LNCaP clone FGC (cell line): Measurements from ENCODE around the gene KRTAP10-8.
"Not testable (repeated sequence)": the region's sequence is repeated elsewhere in the genome, so short reads cannot be mapped to it uniquely, and the experiment has no call there.

ENCODE experiments used
- DNase-seq: peaks from one replicate; pipeline ENCODE4 v3.0.0-alpha.2; 2011; ENCODE audit warnings: low read depth
- H3K4me3 ChIP-seq: 2 replicates; pipeline ENCODE4 v1.5.1; 2011; ENCODE audit warnings: mild to moderate bottlenecking, low read depth, low read length, control low read depth
- TF ChIP-seq, protein P1 (sequence below): IDR thresholded peaks from 2 replicates; pipeline ENCODE4 v1.5.1; 2012; ENCODE audit warnings: mild to moderate bottlenecking; ENCODE audit not compliant: control insufficient read depth, insufficient read depth; ENCODE audit errors: extremely low read depth

The KRTAP10-8 gene

DNA sequence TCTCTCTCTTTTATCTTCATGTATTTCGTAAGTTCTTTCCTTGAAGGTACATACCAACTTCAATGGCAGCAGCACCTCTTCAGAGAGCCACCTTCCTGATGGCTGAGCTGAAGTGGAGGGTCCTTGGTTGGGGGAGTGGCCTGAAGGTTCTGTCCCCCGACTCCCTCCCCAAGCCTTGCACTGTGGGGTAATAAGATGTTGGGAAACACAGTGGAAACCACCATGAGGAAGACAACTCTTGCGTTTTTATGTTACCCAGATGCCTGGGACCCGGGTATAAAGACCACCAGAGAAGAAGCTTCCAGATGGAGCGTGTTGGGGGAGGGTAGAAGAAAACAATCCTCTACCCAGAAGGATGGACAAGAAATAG, 46.6 kb downstream of the KRTAP10-8 start:
- no peak overlapping the region for H3K4me3 ChIP-seq
- no peak for DNase-seq
- TF ChIP-seq, protein P1, sequence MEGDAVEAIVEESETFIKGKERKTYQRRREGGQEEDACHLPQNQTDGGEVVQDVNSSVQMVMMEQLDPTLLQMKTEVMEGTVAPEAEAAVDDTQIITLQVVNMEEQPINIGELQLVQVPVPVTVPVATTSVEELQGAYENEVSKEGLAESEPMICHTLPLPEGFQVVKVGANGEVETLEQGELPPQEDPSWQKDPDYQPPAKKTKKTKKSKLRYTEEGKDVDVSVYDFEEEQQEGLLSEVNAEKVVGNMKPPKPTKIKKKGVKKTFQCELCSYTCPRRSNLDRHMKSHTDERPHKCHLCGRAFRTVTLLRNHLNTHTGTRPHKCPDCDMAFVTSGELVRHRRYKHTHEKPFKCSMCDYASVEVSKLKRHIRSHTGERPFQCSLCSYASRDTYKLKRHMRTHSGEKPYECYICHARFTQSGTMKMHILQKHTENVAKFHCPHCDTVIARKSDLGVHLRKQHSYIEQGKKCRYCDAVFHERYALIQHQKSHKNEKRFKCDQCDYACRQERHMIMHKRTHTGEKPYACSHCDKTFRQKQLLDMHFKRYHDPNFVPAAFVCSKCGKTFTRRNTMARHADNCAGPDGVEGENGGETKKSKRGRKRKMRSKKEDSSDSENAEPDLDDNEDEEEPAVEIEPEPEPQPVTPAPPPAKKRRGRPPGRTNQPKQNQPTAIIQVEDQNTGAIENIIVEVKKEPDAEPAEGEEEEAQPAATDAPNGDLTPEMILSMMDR = no peak

DNA sequence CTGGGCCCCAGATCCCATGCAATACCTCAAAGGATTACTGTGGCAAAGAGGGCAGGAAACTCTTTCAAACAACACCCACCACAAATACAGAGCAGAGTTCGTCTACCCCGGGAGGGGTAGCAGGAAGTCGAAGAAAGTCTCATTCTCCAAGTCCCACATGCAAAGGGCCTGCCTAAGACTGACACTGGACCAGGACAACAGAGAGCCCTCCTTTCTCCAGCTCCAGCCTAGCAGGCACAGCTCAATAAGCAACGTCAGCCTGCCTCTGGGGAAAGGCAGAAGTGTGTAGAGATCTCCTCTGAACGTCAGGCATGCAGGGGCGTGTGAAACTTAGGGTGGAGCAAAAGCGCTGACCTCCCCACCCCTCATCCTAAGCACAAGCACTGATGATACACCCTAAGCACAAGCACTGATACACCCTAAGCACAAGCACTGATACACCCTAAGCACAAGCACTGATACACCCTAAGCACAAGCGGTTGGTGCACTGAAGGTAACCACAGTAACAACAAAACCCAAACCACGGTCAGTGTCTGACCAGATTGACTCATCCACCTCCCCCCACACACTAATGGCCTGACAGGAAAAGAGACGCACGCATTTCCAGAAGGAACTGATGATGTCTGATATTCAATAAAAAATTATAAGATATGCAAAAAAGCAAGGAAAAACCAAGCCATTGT, 47.2 kb downstream of the KRTAP10-8 start:
- TF ChIP-seq, protein P1 = no peak
- no peak for DNase-seq

DNA sequence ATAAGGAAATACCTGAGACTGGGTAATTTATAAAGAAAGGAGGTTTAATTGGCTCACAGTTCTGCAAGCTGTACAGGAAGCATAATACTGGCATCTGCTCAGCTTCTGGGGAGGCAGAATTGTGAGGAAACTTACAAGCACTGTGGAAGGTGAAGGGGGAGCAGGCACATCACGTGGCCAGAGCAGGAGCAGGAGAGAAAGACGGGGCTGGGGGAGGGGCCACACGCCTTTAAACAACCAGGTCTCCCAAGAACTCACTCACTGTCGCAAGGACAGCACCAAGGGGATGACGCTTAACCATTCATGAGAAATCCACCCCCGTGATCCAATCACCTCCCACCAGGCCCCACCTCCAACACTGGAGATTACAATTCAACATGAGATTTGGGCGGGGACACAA, 49.7 kb downstream of the KRTAP10-8 start:
- H3K4me3 ChIP-seq, DNase-seq: not testable (repeated sequence)

More for the DNA sequence above, 47.2 kb downstream of the KRTAP10-8 start:
- H3K4me3 ChIP-seq = no peak overlapping the region
